CD4-positive, alpha-beta T cell (primary cell): ENCODE results near the gene ZBED2. TPM values are rescaled to one million over a fixed set of nuclear protein-coding genes. Genes with fewer than 3 reads are reported as not detected.

Experiments
- ATAC-seq: fragments of 200-7000 bp; cut with Tn5 transposase; one replicate; pipeline ENCODE4 v1.10.0; 2022; ENCODE audit warnings: mild to moderate bottlenecking; ENCODE audit not compliant: poor library complexity
- CTCF ChIA-PET: fragments of 350-600 bp; sonication (Branson Sonifier 250); formaldehyde crosslinking; loops from one replicate; lab custom pipeline; 2021; ENCODE audit warnings: antibody characterized with exemption, inconsistent platforms; lab: Charles Lee
- POLR2A ChIA-PET: fragments of 350-600 bp; sonication (Branson Sonifier 250); formaldehyde crosslinking; loops from one replicate; lab custom pipeline; 2021; ENCODE audit warnings: antibody characterized with exemption, inconsistent platforms; lab: Charles Lee
- DNase-seq, 14 experiments: peaks; one replicate each; pipeline ENCODE4 v3.0.0-alpha.2; 2013 to 2020; ENCODE audit warnings: mixed read lengths in 2 of 14
- H3K27ac ChIP-seq, 2 donors: one replicate each; pipeline versions ENCODE4 v1.5.1 to v1.7.0; 2013; ENCODE audit warnings: low read length in 2 of 2, low read depth in 1 of 2, mild to moderate bottlenecking in 1 of 2
- H3K27me3 ChIP-seq, 2 experiments: 1 replicate in 1 of 2; 2 replicates in 1 of 2; pipeline versions ENCODE4 v1.6.1 to v1.7.0; 2013; ENCODE audit warnings: low read length in 2 of 2, control low read depth in 1 of 2, mild to moderate bottlenecking in 1 of 2, moderate library complexity in 1 of 2; ENCODE audit not compliant: insufficient read depth in 2 of 2, control insufficient read depth in 1 of 2
- H3K36me3 ChIP-seq: one replicate; pipeline ENCODE4 v1.6.1; 2013; ENCODE audit warnings: low read length, control low read depth; ENCODE audit not compliant: insufficient read depth
- H3K4me1 ChIP-seq: one replicate; pipeline ENCODE4 v1.6.1; 2013; ENCODE audit warnings: low read length, control low read depth; ENCODE audit not compliant: insufficient read depth
- H3K4me3 ChIP-seq: one replicate; pipeline ENCODE4 v1.5.1; 2013; ENCODE audit warnings: mild to moderate bottlenecking, low read length, moderate library complexity
- H3K9me3 ChIP-seq, 2 experiments: 1 replicate in 1 of 2; 2 replicates in 1 of 2; pipeline versions ENCODE4 v1.6.1 to v1.7.0; 2013; ENCODE audit warnings: low read length in 2 of 2, mild to moderate bottlenecking in 2 of 2, control low read depth in 1 of 2, moderate library complexity in 1 of 2; ENCODE audit not compliant: control insufficient read depth in 1 of 2, insufficient read depth in 1 of 2
- H3K27ac Mint-ChIP-seq: one replicate; pipeline ENCODE4 v1.8.0; 2020; ENCODE audit warnings: mixed read lengths
- H3K27me3 Mint-ChIP-seq: one replicate; pipeline ENCODE4 v1.8.0; 2021; ENCODE audit warnings: mixed read lengths
- H3K36me3 Mint-ChIP-seq: one replicate; pipeline ENCODE4 v1.8.0; 2021; ENCODE audit warnings: low read depth, mixed read lengths
- H3K4me1 Mint-ChIP-seq: one replicate; pipeline ENCODE4 v1.8.0; 2021; ENCODE audit warnings: low read depth, mixed read lengths
- H3K4me3 Mint-ChIP-seq: one replicate; pipeline ENCODE4 v1.8.0; 2020; ENCODE audit warnings: mild to moderate bottlenecking, mixed read lengths
- H3K9me3 Mint-ChIP-seq: one replicate; pipeline ENCODE4 v1.8.0; 2020; ENCODE audit warnings: mixed read lengths
- intact Hi-C, 2 experiments: fragments of 100-400 bp; cut with DNase I in 1 of 2; cut with micrococcal nuclease in 1 of 2; formaldehyde crosslinking; loops; one replicate each; pipeline versions ENCODE4 v1.15.1 to v1.9.0; 2023 to 2025; cut with DNase I, micrococcal nuclease
- total RNA-seq, 174 experiments: library from RNA in 2 of 174; stranded (reverse) in 2 of 174; gene quantifications; one replicate each; pipeline ENCODE4 v1.2.3 and lab custom pipeline; 2021 to 2026
- TF ChIP-seq, protein P1 (sequence below): fragments of 200-600 bp; IDR thresholded peaks from one replicate; pipeline ENCODE4 v1.8.0; 2022; ENCODE audit warnings: antibody characterized with exemption, mild to moderate bottlenecking

ZBED2 gene
- total RNA-seq, 2 experiments from 2014 or later = 0.11 TPM; not detected in 1

DNA sequence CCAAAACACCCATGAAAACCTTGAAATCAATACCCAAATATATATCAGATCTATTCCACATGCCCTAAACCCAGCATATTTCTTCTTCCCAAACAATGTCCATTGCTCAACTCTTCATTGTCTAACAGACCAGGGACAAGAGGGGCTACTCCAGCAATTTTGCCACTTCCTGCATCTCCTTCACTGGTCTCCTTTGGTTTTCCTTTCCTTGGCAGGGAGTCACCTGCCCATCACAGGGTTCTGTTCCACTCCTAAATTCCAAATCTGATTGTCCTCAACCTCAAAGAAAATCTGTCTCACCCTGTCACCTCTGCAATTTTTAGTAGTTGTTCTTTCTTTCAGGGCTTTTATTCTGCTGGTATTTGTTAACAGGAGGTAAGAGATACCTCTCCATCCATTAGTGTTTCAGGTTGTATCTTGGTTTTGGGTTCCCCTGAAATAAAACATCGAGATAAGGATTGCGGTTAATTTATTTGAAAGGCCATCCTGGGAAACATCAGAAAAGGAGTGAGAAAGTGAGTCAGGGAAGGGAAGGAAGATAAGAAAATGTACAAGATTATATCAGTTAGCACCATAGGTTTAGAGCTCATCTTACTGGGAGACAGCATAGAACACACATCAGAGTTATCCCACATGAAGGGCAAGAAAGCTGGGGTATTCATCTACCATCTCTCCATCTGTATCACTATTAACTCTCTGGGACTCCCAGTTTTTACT is 13.6 kb downstream of the ZBED2 start:
- Mint-ChIP-seq H3K9me3 (no peaks in the 10 kb centered on the region), H3K36me3 (peaks cover 100% of the 10 kb centered on the region), H3K4me1 (peaks cover 65% of the 10 kb centered on the region), H3K4me3 (no peak overlapping the region), H3K27me3 (no peaks in the 10 kb centered on the region), H3K27ac (peak overlapping the region; percentile 22)
- Histone ChIP-seq H3K4me1 (no peaks in the 10 kb centered on the region), H3K27me3 (no peaks in the 10 kb centered on the region), H3K4me3 (no peak overlapping the region), H3K27ac (peak overlapping the region in 1 of 2 donors; percentile 24), H3K9me3 (no peaks in the 10 kb centered on the region), H3K36me3 (peaks cover 94% of the 10 kb centered on the region)
- ChIA-PET POLR2A (no interaction called here), CTCF (no interaction called here)
- DNase-seq (no peak), ATAC-seq (no peak)
- intact Hi-C loops = no loop called here
- TF ChIP-seq, protein P1, sequence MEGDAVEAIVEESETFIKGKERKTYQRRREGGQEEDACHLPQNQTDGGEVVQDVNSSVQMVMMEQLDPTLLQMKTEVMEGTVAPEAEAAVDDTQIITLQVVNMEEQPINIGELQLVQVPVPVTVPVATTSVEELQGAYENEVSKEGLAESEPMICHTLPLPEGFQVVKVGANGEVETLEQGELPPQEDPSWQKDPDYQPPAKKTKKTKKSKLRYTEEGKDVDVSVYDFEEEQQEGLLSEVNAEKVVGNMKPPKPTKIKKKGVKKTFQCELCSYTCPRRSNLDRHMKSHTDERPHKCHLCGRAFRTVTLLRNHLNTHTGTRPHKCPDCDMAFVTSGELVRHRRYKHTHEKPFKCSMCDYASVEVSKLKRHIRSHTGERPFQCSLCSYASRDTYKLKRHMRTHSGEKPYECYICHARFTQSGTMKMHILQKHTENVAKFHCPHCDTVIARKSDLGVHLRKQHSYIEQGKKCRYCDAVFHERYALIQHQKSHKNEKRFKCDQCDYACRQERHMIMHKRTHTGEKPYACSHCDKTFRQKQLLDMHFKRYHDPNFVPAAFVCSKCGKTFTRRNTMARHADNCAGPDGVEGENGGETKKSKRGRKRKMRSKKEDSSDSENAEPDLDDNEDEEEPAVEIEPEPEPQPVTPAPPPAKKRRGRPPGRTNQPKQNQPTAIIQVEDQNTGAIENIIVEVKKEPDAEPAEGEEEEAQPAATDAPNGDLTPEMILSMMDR = no peak

- Histone ChIP-seq H3K4me3 (no peak overlapping the region), H3K27ac (no peak overlapping the region), H3K4me1 (no peaks in the 10 kb centered on the region), H3K36me3 (peaks cover 86% of the 10 kb centered on the region), H3K9me3 (no peaks in the 10 kb centered on the region), H3K27me3 (no peaks in the 10 kb centered on the region)
- H3K36me3 Mint-ChIP-seq = peaks cover 97% of the 10 kb centered on the region
- ChIA-PET CTCF (no interaction called here), POLR2A (no interaction called here)
- no peak for DNase-seq
- TF ChIP-seq, protein P1 = no peak
- no peaks in the 10 kb centered on the region for H3K9me3 Mint-ChIP-seq
- H3K27me3 Mint-ChIP-seq = no peaks in the 10 kb centered on the region
- no peak for ATAC-seq
- no peak overlapping the region for H3K4me3 Mint-ChIP-seq
- no peak overlapping the region for H3K27ac Mint-ChIP-seq
- intact Hi-C loops = loop anchor here in 1 of 2 experiments (2.0 kb wide), 1 partner anchor 37 kb away; no protein-coding TSS in a partner anchor
- peaks cover 78% of the 10 kb centered on the region for H3K4me1 Mint-ChIP-seq
Observed at GRCh38 chr3:111579495-111579894, 15.7 kb downstream of the ZBED2 start.

GRCh38 chr3:111578867-111579266 is 16.3 kb downstream of the ZBED2 start:
- DNase-seq (no peak), ATAC-seq (no peak)
- no peak overlapping the region for H3K27ac ChIP-seq
- H3K4me1 ChIP-seq = no peaks in the 10 kb centered on the region
- POLR2A ChIA-PET = interaction anchor here (0.9 kb wide), 1 partner anchor 36 kb away, joined by 3 read pairs; no protein-coding TSS in a partner anchor
- no peaks in the 10 kb centered on the region for H3K27me3 Mint-ChIP-seq
- intact Hi-C loops = loop anchor here in 1 of 2 experiments (2.0 kb wide), 1 partner anchor 38 kb away; no protein-coding TSS in a partner anchor
- no peaks in the 10 kb centered on the region for H3K27me3 ChIP-seq
- H3K36me3 ChIP-seq = peaks cover 80% of the 10 kb centered on the region
- TF ChIP-seq, protein P1 = no peak
- H3K4me1 Mint-ChIP-seq = peaks cover 74% of the 10 kb centered on the region
- H3K27ac Mint-ChIP-seq = peak overlapping the region; percentile 24
- no peak overlapping the region for H3K4me3 ChIP-seq
- CTCF ChIA-PET = interaction anchor here (1.0 to 2.3 kb wide), 6 partner anchors 21 to 168 kb away, joined by 3 to 33 read pairs (median 4); no protein-coding TSS in a partner anchor
- H3K9me3 ChIP-seq = no peaks in the 10 kb centered on the region
- H3K9me3 Mint-ChIP-seq = no peaks in the 10 kb centered on the region
- H3K4me3 Mint-ChIP-seq = no peak overlapping the region
- peaks cover 96% of the 10 kb centered on the region for H3K36me3 Mint-ChIP-seq
